DMS79 treated with DMSO at 0.1 percent for 48 hours (cell line): ENCODE results near the gene MTHFD1.

Source experiments
- DNase-seq: peaks from one replicate; lab custom pipeline; 2025; lab: John Stamatoyannopoulos, UW

MTHFD1 gene

DNA sequence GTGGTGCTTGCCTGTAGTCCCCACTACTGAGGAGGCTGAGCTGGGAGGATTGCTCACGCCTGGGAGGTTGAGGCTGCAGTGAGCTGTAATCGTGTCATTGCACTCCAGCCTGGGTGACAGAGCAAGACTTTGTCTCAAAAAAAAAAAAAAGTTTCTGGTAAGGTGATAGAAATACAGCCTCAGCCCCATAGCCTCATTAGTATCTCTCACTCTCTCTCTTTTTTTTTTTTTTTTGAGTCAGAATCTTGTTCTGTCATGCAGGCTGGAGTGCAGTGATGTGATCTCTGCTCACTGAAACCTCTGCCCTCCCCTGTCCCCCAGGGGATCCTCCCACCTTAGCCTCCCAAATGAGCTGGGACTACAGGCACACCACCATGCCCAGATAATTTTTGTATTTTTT, 19.2 kb downstream of the MTHFD1 start:
- DNase-seq = no peak

DNA sequence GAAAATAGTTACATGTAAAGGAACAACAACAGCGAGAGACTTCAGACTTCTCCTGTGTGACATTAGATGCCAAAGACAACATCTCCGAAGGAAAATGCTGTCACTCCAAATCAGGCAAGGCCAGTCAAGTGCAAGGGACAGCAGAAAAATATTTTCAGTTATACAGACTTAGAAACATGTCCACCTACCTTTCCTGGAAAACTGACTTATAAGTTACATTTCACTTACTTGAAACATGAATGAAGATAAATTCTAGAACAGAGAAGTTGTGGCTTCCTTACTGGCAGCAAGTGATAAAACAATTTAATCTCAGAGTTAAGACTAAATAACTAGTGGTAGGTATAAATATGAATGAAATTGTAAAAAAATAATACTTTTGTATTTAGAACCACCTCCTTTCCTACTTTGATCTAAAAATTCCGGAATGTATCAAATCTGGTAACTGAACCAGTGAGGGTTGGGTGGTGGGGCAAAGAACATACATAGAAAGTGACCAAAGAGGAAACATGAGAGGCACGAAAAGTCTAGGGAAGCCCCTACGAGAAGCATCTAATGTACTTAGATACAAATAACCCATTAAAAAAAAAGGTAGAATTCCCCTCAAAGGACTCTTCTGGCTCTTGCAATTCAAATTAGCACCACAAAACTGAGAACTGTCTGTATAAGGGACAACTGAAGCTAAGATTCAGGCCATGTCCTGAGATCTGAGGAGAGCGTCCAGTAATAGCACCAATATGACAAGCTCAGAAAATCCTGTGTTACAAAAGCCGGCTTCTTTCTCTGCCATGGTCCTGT, 21.2 kb downstream of the MTHFD1 start:
- DNase-seq = no peak

- no peak for DNase-seq
Measured at GRCh38 chr14:64410084-64410774, 22.1 kb downstream of the MTHFD1 start.

- DNase-seq = no peak
Measured at GRCh38 chr14:64411001-64411400, 22.8 kb downstream of the MTHFD1 start.

GRCh38 chr14:64412237-64412636, 24.1 kb downstream of the MTHFD1 start:
- no peak for DNase-seq

- no peak for DNase-seq
Measured at GRCh38 chr14:64416348-64416932, 28.3 kb downstream of the MTHFD1 start.

DNA sequence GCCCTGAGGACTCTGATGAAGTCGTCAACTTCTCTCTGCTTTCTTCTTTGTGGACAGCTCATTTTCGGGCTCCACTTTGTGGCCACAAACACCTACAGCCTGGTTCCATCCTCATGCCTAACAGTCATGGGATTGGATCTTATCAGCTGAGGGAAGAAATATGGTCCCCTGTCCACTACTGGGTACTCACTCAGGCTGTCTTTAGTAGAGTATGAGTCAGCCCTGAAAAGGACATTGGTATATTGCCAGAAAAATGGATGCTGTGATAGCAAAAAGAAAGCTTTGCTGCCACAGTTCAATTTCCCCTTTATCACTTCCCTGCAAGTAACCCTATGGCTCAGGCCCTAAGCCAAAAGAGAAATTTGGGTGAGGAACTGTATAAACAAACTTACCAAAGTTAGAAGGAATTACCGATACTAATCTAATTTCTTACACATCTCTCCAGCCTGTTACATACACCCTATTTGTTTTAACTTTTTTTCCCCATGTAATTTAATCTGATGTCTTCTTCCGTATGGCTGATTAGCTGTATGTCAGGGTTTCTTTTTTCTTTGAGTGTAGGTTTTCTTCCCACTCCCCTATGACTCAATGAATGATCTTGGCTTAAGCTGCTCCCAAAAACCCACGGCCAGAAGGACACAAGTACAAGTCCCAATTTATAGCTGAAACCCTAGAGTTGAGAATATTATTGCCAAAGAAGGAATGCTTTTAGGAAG, 29.1 kb downstream of the MTHFD1 start:
- DNase-seq = no peak

DNA sequence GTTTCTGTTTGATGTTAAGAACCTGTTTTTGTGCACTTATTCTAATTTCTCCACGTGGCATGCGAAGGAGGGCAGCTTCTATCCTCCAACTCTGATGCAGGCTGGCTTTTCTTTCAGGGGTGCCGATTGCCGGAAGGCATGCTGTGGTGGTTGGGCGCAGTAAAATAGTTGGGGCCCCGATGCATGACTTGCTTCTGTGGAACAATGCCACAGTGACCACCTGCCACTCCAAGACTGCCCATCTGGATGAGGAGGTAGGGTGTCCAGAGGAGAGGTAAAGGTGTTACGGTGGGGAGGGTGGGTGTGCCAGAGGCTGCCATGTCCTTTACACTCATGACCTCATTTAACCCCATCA, 29.6 kb downstream of the MTHFD1 start:
- no peak for DNase-seq

GRCh38 chr14:64419003-64419402, 30.9 kb downstream of the MTHFD1 start:
- no peak for DNase-seq

- no peak for DNase-seq
Measured at GRCh38 chr14:64421166-64421565, 33.0 kb downstream of the MTHFD1 start.

GRCh38 chr14:64422005-64422404, 33.9 kb downstream of the MTHFD1 start:
- no peak for DNase-seq

DNA sequence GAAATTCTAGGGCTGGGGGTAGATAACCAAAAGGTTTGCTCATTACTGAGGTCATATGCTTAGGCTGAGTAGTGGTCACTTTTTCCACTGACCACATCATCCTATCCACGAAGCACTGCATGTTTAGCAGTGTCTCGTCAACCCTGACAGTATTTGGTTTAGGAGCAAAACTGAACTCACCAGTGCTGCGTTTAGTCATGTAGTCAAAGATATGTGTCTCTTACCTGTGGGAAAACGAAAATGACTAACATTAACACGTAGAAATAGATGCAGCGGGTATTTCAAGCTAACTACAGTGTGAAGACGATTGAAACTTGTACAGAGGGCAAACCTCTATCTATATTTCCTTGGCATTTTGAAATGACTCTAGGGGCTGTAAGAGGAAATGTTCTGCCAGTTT, 34.6 kb downstream of the MTHFD1 start:
- no peak for DNase-seq

GRCh38 chr14:64423987-64424386, 35.8 kb downstream of the MTHFD1 start:
- DNase-seq = no peak

- no peak for DNase-seq
Measured at GRCh38 chr14:64434528-64434927, 46.4 kb downstream of the MTHFD1 start.

DNA sequence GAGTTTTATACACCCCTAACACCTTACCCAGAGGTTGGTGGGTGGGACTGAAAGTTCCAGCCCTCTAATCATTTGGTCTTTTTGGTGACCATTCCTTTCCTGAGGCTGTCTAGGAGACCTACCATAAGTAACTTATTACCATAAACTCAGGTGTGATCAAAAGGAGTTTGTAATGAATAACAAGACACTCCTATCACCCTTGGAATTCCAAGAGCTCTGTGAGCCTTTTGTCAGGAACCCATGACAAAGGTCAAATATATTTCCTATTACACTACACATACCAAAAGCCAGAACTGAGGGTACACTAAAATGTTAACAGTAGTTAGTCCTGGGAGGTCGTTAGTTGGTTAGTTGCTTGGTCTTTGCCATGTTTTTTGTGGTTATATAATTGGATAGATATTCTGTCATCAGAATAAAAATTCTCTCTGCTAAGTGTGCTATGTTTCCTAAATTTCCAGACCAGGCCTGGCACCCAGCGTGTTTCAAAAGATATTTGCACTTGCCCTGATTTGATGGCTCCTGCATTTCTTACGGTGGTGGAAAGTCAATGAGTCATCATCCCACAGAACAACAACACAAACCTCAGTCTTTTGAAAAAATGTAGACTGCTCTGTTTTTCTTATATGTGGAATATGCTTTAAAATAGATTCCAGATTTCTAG, 50.2 kb downstream of the MTHFD1 start:
- no peak for DNase-seq

DNA sequence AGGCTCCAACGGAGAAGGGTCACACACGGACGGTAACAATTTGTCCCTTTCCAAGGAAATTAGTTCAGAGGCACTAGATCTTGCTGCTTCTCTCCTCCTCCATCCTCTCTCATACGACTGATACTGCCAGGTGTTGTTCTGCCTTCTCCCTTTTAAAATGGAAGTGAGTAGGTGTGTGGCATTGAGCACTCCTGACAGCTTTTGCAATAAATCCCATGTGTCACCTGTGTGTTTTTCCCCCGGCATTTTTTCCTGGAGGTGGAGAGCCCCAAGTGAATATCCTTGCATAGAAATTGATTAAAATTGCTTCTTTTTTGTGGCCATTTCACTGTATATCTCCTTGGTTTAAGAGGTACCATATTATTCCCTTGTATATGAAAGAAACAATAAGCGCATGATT, 51.0 kb downstream of the MTHFD1 start:
- DNase-seq = no peak

DNA sequence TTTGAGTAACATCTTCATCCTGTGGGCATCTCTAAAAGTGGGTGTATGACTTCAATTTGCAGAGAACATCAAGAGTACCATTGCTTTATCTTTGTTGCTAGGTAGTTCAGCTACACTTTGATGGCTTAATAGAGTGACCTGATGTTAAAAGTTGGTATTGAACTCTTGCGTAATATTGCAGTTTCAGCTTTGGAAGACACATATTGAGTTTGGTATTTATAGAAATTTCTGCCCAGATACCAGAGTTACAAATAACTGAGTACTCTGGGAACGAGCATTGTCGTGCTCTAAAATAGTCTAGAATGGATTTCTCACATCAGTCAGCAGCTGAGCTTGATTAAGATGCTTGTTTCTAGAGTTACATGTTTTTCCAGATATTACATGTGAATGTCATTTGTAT, 52.3 kb downstream of the MTHFD1 start:
- no peak for DNase-seq

- no peak for DNase-seq
Measured at GRCh38 chr14:64442300-64442988, 54.3 kb downstream of the MTHFD1 start.

DNA sequence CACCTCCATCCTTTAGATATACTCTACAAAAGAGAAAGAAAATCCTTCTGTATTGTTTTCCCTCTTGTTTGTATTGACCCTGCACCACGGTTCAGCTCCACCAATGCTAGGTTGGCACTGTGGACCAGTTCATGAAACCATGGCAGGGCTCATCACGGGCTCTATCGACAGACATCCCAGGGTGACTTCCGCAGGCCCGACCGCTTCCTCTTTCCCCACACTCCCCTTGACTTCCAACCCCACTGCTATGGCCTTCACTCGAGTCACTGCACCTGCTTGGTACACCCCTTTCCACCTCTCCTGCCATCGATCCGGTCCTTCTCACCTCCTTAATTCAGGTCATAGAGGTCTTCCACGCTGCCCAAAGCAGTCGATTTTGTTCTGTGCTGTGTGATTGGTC, 56.0 kb downstream of the MTHFD1 start:
- no peak for DNase-seq

DNA sequence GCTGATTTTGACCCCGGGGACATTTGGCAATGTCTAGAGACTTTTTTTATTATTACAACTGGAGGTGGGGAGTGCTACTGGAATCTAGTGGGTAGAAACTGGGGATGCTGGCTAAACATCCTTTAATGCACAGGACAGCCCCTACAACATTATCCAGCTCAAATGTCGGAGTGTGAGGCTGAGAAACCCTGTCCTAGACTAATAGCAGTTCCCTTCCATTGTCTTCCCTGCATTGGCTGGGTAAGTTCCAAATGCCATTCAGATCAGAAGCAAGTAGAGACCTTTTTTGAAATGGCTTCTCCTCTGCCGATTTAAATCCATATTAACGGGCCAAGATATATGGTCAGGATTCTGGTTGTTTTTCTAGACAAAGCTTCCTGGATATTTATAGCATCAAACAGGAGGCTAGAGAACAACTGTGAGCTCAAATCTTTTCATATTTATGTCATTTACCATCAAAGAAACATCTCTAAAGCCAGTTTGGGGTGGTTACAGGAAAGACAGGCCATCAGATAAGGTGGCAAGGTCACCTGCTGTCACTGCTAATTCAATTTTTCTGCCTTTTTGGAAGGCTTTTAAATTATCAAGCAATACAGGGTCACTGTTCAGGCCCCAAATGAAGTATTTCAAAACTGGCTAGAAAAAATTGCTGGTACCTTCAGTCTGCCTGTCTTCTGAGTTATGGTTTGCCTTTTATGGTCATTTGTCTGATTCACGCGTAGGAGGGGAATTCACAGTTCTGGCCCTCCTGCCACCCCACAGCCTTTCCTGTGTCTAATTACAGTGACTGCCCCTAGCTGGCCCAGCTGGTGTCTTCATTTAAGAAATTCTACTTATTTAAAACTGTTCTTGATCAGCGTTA, 57.1 kb downstream of the MTHFD1 start:
- no peak for DNase-seq
